DMS153 (cell line): ENCODE results near the gene FASN.
"Not testable (repeated sequence)": the region's sequence is repeated elsewhere in the genome, so short reads cannot be mapped to it uniquely, and the experiment has no call there.

Source experiments
- DNase-seq: peaks from one replicate; lab custom pipeline; 2025; lab: John Stamatoyannopoulos, UW

FASN gene

DNA sequence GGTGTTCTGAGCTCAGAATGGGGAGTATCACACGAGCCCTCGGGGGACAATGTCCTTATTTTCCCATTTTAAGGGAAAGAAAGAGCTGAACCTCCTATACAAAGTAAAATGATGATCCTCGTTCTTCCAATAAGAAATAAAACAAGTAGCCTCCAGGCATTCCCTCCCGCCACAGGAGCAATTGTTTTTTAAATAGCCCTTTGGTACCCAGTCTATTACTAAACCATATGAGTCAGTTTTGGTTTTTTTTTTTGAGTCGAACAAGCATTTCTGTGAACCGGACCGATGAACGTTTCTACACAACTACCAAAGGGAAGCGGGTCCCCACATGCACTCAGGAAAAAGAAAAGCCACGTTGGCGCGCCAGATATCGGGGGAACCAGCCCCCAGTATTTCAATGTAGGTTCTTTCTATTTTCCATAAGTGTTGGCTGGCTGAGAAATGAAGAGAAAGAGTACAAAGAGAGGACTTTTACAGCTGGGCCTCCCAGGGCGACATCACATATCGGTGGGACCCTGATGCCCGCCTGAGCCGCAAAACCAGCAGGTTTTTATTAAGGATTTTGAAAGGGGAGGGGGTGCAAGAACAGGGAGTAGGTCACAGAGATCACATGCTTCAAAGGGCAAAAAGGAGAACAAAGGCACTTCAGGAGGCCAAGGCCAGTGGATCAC lies 56.8 kb downstream of the FASN start:
- DNase-seq = no peak

DNA sequence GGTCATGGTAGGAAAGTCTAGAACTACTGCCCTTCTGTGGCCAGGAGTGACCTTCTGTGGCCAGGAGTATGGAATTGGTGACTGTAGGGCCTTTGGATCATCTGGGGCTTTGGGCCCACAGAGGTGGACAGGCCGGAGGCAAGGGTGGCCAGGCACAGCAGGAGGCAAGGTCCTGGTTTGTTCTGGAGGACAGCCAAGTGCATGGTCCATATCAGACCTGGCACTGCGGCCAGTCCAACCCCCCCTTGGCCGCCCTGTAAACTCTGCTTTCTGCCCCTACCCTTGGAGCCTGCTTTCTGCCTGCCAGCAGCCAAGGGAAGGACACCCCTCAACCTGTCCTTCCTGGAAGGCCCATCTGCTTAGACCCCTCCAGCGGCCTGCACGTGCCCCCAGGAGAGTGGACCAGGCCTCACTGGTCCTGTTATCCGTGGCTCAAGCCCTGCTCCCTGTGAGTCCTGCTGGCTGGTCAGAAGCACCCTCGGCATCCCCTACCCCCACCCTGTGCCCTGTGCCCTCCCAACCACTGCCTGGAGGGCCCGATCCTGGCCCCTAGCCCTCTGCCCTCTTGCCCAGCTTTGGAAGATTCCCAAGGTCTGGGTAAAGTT lies 58.2 kb downstream of the FASN start:
- DNase-seq = no peak

- DNase-seq = not testable (repeated sequence)
Measured at GRCh38 chr17:82038796-82039409, 59.1 kb downstream of the FASN start.

- DNase-seq = no peak
Measured at GRCh38 chr17:82037889-82038195, 60.2 kb downstream of the FASN start.

- DNase-seq = peak; percentile 92
Measured at GRCh38 chr17:82037092-82037888, 60.7 kb downstream of the FASN start, which contains the start of gene DCXR. Gene DCXR, minus strand, starts transcription at chr17:82037697. Its CDS starts 15 bp downstream, at chr17:82037682.

DNA sequence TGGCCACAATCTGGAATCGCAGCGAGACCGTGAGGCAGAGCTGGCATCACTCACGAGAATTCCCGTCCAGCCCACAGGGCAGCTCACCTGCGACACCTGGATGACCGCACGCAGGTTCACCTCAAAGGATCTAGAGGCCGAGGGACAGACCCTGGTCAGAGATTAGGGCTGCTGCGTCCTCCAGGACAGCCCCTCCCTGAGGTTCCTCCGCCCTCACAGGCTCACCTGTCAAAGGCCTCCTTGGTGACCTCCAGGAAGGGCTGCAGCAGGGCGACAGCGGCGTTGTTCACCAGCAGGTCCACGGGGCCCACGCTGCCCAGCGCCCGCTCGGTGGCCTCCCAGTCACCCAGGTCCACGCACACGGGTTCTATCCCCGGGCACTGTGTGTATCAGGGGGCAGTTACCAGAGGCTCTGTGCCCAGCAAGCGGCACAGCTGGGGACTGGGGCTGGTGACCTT lies 61.4 kb downstream of the FASN start:
- DNase-seq = no peak

GRCh38 chr17:82035956-82036633 lies 61.9 kb downstream of the FASN start:
- DNase-seq = no peak

DNA sequence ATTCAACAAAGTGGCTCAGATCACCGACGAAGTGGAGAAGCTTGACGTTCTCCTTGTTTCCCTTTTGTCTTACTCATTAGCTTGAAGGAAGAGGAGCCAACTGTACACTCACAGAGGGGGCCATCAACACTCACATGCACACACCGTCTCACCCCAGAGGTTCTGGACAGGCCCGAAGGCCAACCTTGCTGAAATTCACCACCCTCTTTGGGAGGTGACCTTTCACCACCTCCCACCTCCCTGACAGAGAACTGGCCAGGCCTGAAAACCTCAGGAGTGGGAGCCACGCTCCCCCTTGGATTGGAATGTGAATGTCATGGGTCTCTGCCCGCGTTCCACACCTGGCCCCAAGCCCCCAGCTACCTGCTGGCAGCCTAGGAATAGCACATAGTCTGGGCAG lies 62.5 kb downstream of the FASN start:
- no peak for DNase-seq

DNA sequence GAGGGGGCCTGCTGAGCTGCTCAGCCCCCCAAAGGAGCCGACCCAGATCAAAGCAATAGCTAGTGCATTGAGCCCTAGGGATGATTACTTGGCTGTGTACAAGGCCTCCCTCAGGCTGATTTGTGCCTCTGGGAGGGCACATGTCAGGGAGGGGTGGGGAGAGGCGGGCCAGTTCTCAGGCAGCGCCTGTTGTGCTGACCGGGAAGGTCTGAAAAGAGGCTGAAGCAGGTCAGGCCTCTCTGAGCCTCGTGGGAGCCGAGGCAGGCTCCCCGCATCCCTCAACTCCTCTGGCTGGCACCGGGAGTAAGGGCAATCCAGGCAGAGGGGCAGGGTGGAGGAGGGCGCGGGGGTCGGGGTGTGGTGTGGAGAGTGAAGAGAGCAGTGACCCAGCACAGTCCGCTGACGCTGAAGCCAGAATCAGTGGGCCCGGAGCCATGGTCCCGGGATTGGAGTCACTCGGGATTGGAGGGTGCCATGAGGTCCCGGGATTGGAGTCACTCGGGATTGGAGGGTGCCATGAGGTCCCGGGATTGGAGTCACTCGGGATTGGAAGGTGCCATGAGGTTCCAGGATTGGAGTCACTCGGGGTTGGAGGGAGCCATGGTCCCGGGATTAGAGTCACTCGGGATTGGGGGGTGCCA lies 63.5 kb downstream of the FASN start:
- no peak for DNase-seq

DNA sequence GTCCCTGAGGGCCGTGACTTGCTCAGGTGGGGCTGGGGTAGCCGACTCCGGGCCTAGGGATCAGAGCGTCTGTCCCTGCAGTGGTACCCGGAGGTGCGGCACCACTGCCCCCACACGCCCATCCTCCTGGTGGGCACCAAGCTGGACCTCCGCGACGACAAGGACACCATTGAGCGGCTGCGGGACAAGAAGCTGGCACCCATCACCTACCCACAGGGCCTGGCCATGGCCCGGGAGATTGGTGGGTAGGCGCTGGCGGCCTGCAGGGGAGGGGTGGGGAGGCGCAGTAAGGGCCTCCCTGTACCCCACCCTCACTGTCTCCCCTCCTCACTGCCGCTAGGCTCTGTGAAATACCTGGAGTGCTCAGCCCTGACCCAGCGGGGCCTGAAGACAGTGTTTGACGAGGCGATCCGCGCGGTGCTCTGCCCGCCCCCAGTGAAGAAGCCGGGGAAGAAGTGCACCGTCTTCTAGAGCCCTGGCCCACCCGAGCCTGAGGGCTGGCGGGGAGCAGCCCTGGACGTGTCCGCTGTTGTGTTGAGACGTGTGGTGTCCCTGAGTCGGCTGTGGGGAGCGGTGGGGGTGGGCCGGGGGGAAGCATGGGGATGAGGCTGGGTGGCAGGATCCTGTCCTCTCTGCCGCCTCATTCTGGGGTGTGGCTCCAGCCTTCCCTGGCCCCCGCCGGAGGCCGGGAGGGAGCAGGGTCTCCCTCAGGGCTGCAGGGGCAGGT lies 64.5 kb downstream of the FASN start:
- no peak for DNase-seq

DNA sequence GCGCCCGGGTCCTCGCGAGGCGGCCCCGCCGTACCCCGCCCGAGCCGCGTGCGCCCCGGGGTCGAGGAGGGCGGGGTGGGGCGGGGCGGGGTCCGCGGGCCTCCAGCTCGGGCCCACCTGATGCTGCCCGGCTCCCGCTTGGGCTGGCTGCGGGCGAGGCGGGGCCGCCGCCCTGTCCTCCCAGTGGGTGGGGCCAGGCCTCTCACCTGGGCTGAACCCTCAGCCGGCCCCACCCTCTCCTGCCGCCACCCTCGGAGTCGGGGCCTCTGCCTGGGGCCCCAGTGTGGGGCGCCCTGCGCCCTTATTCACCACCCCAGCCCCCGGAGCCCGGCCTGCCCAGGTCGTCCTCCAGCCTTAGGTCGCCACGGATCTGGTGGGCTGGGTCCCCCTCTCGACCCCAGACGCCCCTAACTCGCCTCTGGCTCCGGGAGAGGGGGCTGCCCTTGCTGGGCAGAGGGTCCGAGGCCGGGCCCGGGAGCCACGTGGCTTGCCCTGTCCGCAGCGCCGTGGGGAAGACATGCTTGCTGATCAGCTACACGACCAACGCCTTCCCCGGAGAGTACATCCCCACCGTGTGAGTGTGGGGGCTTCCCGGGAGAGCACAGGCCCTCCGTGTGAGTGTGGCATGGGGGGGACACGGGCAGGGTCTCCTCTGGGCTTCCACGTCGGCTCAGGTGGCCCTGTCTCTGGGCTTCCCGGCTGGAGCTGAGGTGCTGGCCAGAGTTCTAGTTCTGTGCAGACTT lies 66.0 kb downstream of the FASN start:
- peak; percentile 13 for DNase-seq

- no peak for DNase-seq
Measured at GRCh38 chr17:82031303-82031884, 66.6 kb downstream of the FASN start, which contains the start of gene RAC3. Gene RAC3, plus strand, starts transcription at chr17:82031678. Its CDS starts 84 bp downstream, at chr17:82031762.

- DNase-seq = peak; percentile 40
Measured at GRCh38 chr17:82030470-82031302, 67.3 kb downstream of the FASN start.

GRCh38 chr17:82029990-82030469 lies 68.0 kb downstream of the FASN start:
- DNase-seq = no peak

GRCh38 chr17:82029391-82029790 lies 68.6 kb downstream of the FASN start:
- DNase-seq = no peak

DNA sequence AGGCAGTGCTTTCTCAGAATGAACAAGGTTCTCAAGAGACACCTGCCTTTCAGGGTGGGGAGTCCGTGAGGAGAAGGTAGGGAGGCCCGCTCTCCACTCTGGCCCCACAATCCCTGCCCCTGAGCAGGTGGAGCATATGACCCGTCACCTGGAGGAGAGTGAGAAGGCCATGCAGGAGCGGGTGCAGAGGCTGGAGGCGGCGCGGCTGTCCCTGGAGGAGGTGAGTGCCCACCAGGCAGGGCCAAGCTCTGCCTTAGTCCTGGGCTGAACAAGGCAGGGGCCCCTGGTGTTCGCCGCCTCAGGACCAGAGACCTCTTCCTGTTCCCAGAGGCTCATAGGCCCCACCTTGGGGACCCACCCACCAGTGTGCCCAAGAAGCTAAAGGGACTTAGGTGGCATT lies 69.1 kb downstream of the FASN start:
- DNase-seq = no peak
